ENCODE data around the gene FOXP1.

The FOXP1 gene

DNA sequence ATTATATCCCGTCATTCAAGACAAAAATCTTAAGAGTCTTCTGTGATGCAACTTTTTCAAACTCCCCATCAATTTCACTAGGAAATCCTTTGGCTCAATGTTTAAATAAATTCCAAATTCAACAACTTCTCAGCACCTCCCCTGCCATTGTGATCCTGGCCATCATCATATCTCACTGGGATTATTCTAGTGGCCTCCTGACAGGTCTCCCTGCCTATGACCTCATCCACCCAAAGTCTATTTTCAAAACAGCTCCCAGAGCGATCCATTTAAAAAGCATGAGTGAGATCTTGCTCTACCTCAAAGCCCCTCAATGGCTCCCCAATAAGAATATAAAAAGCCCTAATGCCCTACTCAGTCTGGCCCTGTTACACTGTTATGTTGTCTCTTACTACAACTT lies 293.2 kb downstream of the FOXP1 start:
- no peak for DNase-seq

DNA sequence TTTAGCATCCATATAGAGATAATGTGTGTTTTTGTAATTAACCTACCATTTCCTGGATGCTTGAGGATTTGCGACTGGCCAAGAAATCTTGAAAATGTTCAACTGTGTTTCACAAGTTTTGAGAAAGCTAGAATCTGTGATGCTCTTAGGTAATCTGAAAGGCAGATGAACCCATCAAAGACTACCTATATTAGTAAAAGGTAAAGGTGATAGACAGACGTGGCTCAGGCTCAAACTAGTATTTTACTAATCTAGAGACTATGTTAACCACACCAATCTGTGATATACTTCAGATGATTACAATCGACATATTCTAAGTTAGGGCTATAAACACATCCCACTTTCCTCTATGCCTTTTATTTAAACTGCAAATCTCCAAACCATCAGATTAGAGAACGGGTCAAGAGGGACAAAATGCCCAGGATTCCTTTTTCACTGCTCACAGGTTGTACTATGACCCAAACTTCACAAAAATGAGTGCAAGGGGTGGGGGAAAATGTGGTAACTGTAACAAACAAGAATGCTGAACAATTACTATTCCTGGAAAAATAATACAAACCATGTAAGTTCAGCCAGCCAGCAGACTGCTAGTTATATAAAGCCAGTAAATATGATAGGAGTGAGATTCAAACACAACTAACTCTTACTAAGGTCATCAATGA lies 295.1 kb downstream of the FOXP1 start:
- DNase-seq, result no peak

- no peak for DNase-seq
Measured at GRCh38 chr3:71285086-71285485, 298.4 kb downstream of the FOXP1 start.

DNA sequence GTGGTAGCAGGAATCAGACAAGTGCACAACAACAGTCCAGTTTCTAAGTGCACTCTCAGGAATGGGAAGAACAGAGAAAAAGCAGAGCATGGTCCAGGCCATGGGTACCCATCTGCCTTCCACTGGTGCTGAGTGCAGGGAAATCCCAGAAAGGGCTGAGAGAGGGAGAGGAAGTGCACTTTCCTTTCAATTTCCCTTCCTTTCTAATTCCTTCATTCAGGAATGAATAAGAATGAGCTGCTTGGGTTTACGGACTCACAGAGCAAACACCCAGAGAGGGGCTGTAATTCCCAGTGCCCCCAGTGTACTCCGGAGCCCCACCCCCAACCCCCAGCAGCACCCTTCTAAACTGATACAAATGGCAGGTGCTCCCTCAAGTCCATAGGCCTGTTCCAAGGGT lies 300.6 kb downstream of the FOXP1 start:
- no peak for DNase-seq

GRCh38 chr3:71281280-71281679 lies 302.2 kb downstream of the FOXP1 start:
- DNase-seq, result no peak

- no peak for DNase-seq
Measured at GRCh38 chr3:71277341-71277740, 306.2 kb downstream of the FOXP1 start.

- DNase-seq, result no peak
Measured at GRCh38 chr3:71276531-71276930, 307.0 kb downstream of the FOXP1 start.

- no peak for DNase-seq
Measured at GRCh38 chr3:71273453-71273852, 310.1 kb downstream of the FOXP1 start.

GRCh38 chr3:71271596-71271995 lies 311.9 kb downstream of the FOXP1 start:
- DNase-seq, result no peak

DNA sequence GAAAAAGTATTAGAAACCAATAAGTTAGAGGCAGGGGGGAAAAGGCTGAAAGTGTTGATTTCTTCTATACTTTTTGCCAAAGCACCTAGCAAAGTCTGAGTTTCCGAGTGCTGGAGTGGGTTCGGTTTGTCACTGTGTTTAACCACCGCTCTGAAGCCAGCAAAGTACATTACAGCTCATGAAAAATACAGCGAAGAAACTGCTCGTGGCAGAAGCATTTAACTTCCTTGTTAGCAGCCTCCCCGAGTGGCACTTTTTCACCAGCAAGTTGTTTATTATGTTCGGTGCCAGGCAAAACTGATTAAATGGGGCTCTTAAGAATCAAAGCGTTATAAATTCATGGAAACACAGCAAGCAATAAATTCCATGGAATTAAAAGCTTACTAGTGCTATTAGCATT lies 313.6 kb downstream of the FOXP1 start:
- DNase-seq, result no peak

- no peak for DNase-seq
Measured at GRCh38 chr3:71268462-71268999, 315.0 kb downstream of the FOXP1 start.

DNA sequence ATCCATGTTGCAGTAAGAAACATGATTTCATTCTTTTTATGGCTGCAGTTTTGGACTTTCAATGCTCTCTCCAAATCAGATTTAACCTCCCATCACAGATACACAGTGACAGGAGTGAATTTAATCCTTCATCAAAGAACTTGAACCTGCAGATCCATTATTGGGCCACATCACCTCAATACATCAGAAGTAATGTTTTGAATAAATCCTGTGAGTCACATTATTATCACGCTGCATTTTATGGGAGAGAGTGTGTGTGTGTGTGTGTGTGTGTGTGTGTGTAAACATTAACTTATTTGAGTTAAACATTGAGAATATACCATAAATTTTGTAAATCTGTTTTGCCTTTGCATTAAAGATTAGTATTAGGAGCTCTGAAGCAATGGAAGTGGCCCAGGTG lies 316.7 kb downstream of the FOXP1 start:
- no peak for DNase-seq

DNA sequence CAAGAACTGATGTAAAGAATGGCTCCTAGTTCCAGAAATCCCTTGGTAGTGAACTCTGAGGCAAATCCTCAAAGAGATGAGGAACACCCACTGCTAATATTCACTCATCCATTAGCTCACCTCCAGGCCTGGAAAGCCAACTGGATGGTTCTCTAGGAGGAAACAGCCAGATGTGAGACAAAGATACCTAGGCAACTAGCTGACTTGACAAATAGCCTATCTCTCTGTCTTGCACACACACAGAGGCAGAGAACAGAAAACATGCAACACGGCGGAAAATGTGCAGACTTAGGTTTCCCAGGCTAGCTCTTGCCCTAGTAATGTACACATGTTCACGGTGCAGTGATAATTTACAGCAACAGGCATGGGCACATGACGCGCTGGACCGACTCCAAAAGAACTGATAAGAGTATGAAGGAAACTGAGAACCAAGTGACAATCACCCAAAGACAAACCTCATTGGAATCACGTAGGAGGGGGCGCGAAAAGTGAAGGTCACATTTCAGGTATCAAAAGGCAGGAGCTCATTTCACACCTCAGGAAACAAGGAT lies 318.1 kb downstream of the FOXP1 start:
- no peak for DNase-seq

GRCh38 chr3:71264840-71265239 lies 318.7 kb downstream of the FOXP1 start:
- no peak for DNase-seq

DNA sequence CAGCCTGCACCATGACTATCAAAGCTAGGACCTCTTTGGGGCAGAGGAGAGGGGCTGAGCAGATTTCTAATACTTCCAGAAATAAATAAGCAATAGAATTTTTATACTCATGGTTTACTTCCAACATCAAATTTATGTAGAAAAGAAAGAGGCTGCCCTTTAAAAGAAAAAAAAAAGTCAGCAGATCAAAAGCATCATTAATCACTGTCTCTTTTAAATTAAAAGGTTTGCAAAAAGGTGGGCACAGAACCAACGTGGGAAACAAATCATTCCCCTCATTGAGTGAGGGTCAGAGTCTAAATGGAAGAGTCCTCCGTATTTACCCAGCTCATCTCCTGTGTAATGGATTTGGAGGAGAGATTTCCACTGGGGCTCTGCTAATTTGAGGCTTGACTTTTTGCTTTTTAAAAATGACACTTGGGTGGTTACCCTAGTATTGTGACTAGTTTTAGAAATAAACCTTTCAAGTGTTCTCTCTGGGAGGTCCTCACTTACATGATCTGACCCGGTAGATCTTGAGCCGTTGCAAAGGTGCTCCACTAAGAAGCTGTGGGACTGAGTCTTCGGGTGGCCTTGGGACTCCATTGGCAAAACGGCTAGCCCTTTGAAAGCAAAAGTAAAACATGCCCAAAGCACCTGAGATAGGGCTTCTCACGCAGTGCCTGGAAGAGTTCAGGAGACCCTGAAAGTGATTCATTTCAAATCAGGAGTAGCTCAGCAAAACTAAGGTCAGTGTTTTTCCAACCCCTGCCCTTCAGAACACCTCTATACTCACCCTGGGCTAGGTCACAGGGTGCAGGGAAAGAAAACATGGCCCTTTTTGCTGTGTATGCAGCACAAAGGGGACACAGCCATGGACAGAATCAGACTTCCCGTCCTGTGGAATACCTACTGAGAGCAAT lies 320.9 kb downstream of the FOXP1 start:
- DNase-seq, result no peak

DNA sequence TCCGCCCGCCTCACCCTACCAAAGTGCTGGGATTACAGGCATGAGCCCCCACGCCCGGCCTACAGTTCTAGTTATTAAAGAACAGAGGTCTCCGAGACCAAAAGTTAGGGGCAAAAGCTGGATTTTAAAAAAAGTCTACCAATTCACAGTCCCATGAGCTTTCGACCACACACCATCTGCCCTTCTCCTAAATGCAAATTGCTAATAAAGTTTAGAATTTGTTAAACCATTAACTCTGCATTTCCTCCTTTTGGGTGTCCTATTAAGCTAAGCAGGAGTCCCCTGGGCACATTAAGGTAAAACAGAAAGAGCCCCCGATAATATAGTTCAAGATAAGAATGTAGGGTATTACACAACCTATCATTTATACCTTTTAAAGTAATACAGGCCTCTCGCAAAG lies 322.7 kb downstream of the FOXP1 start:
- no peak for DNase-seq

GRCh38 chr3:71258526-71258925 lies 325.0 kb downstream of the FOXP1 start:
- no peak for DNase-seq

- no peak for DNase-seq
Measured at GRCh38 chr3:71258116-71258515, 325.4 kb downstream of the FOXP1 start.

GRCh38 chr3:71255498-71255897 lies 328.0 kb downstream of the FOXP1 start:
- DNase-seq, result no peak

- DNase-seq, result no peak
Measured at GRCh38 chr3:71254281-71255057, 329.1 kb downstream of the FOXP1 start.

DNA sequence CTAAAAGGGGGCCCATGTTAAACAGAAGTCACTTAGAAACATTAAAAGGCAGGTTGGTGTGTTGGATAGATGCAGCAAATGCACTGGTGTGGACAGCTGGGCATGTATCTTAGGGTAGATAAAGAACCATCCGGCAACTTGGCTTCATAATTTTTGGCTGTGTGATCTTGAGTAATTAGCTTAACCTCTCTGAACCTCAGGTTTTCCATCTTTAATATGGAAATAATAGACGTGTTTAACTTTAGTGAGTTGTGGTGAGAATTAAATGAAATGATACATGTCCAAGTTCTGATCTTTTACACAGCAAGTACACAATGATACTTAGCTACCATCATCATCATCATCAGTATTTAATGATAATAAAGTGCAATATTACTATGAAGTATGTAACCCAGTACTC lies 330.4 kb downstream of the FOXP1 start:
- DNase-seq, result no peak

DNA sequence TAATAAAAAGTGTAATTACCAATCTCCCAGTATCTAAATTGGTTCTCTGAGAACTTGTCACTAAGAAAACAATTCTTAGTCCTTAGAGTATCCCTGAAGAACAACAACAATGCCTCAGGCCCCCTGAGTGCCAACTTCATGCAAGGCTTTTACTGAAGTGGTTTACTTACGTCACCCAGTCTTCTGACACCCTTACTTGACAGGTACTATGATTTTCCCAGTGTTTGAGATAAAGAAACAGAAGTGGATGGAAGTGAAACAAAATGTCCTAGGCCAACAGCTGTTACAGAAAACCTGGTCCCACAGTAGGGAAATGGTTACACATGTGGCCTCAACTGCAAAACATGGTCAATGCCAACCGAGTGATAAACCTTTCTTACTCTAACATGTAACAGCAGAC lies 331.1 kb downstream of the FOXP1 start:
- DNase-seq, result no peak

- no peak for DNase-seq
Measured at GRCh38 chr3:71251156-71251775, 332.3 kb downstream of the FOXP1 start.

All from NCI-H1092 treated with DMSO at 0.1 percent for 48 hours (cell line).